H1 (cell line): ENCODE results near the gene C1orf52. TPM values are rescaled to one million over a fixed set of nuclear protein-coding genes. Genes with fewer than 3 reads are reported as not detected.

Experiments used
- CTCF ChIA-PET: fragments of 300-600 bp; sonication (Branson Sonifier 250); formaldehyde crosslinking; loops from one replicate; lab custom pipeline; 2021; ENCODE audit not compliant: partially characterized antibody; lab: Charles Lee
- POLR2A ChIA-PET: fragments of 300-600 bp; sonication (Branson Sonifier 250); formaldehyde crosslinking; loops from one replicate; lab custom pipeline; 2021; ENCODE audit warnings: inconsistent platforms; ENCODE audit not compliant: partially characterized antibody; lab: Charles Lee
- DNase-seq, 2 experiments: peaks; one replicate each; pipeline versions ENCODE4 v3.0.0 to v3.0.0-alpha.2; 2010 to 2022; ENCODE audit warnings: low spot score in 2 of 2, low read depth in 1 of 2, mixed read lengths in 1 of 2
- FAIRE-seq: peaks from 2 replicates; lab custom pipeline; 2011; peaks lifted over from hg19 to GRCh38; lab: Jason Lieb, UNC
- H2AFZ ChIP-seq: 2 replicates; pipeline ENCODE4 v1.8.1; 2012; ENCODE audit warnings: low read length, inconsistent platforms
- H2AK5ac ChIP-seq: 2 replicates; pipeline ENCODE4 v1.6.1; 2013; ENCODE audit warnings: low read depth, low read length
- H2BK120ac ChIP-seq: replicated peaks from 2 replicates; pipeline ENCODE3; 2013; ENCODE audit warnings: low read depth, low read length, inconsistent platforms
- H2BK12ac ChIP-seq: 2 replicates; pipeline ENCODE4 v1.6.1; 2013; ENCODE audit warnings: low read depth, low read length
- H2BK15ac ChIP-seq: 2 replicates; pipeline ENCODE4 v1.6.1; 2013; ENCODE audit warnings: low read length
- H2BK20ac ChIP-seq: 2 replicates; pipeline ENCODE4 v1.6.1; 2013; ENCODE audit warnings: low read length
- H2BK5ac ChIP-seq: 2 replicates; pipeline ENCODE4 v1.6.1; 2013; ENCODE audit warnings: low read depth, low read length
- H3K14ac ChIP-seq: 2 replicates; pipeline ENCODE4 v1.6.1; 2013; ENCODE audit warnings: inconsistent platforms; ENCODE audit not compliant: insufficient read length
- H3K18ac ChIP-seq: 2 replicates; pipeline ENCODE4 v1.6.1; 2013; ENCODE audit warnings: low read length; ENCODE audit errors: extremely low read depth
- H3K23ac ChIP-seq: 2 replicates; pipeline ENCODE4 v1.6.1; 2013; ENCODE audit warnings: inconsistent platforms; ENCODE audit not compliant: insufficient read length
- H3K23me2 ChIP-seq: 2 replicates; pipeline ENCODE4 v1.6.1; 2013; ENCODE audit warnings: low read depth, low read length
- H3K27ac ChIP-seq: 2 replicates; pipeline ENCODE4 v1.6.1; 2011; ENCODE audit warnings: low read depth, low read length, inconsistent platforms
- H3K27me3 ChIP-seq, 4 experiments: replicated peaks in 1 of 4; 1 replicate in 1 of 4; 2 replicates in 3 of 4; pipeline versions ENCODE4 v1.6.1 to v1.8.1; 2011 to 2013; ENCODE audit warnings: low read length in 3 of 4, mild to moderate bottlenecking in 3 of 4, inconsistent platforms in 2 of 4, mixed read lengths in 2 of 4, moderate library complexity in 1 of 4; ENCODE audit not compliant: control insufficient read depth in 3 of 4, insufficient read depth in 3 of 4; ENCODE audit errors: extremely low read depth in 1 of 4
- H3K36me3 ChIP-seq, 4 experiments: 2 replicates each; pipeline versions ENCODE4 v1.6.1 to v1.8.1; 2011 to 2013; ENCODE audit warnings: mild to moderate bottlenecking in 4 of 4, low read length in 3 of 4, moderate library complexity in 2 of 4, control low read depth in 1 of 4, inconsistent platforms in 1 of 4; ENCODE audit not compliant: insufficient read depth in 4 of 4, control insufficient read depth in 2 of 4
- H3K4ac ChIP-seq: replicated peaks from 2 replicates; pipeline ENCODE3; 2013; ENCODE audit warnings: low read length, low read depth, mixed read lengths, inconsistent platforms; ENCODE audit not compliant: insufficient read length
- H3K4me1 ChIP-seq, 4 experiments: replicated peaks in 1 of 4; 1 replicate in 1 of 4; 2 replicates in 3 of 4; pipeline versions ENCODE4 v1.6.1 to v1.8.1; 2011 to 2013; ENCODE audit warnings: low read length in 3 of 4, inconsistent platforms in 2 of 4, mixed read lengths in 1 of 4; ENCODE audit not compliant: insufficient read depth in 4 of 4, control insufficient read depth in 3 of 4
- H3K4me2 ChIP-seq, 2 experiments: 2 replicates each; pipeline versions ENCODE4 v1.6.1 to v1.8.1; 2011 to 2013; ENCODE audit warnings: low read depth in 2 of 2, low read length in 2 of 2, control low read depth in 1 of 2, inconsistent platforms in 1 of 2, mild to moderate bottlenecking in 1 of 2; ENCODE audit not compliant: insufficient read depth in 1 of 2
- H3K4me3 ChIP-seq, 4 experiments: fragments of 200-600, 300-600 bp in 1 of 4; sonication (generic), shearing (Covaris generic), sonication (Bioruptor Twin) in 1 of 4; 2 replicates each; pipeline versions ENCODE4 v1.5.1 to v1.8.1; 2011 to 2016; ENCODE audit warnings: low read length in 4 of 4, low read depth in 3 of 4, control low read depth in 2 of 4, inconsistent platforms in 2 of 4, mild to moderate bottlenecking in 2 of 4, mixed read lengths in 1 of 4, moderate library complexity in 1 of 4; ENCODE audit not compliant: insufficient read depth in 2 of 4; ENCODE audit errors: extremely low read depth in 1 of 4
- H3K56ac ChIP-seq: replicated peaks from 2 replicates; pipeline ENCODE3; 2013; ENCODE audit warnings: low read depth, mild to moderate bottlenecking, mixed read lengths, low read length, inconsistent platforms; ENCODE audit not compliant: insufficient read length
- H3K79me1 ChIP-seq: 2 replicates; pipeline ENCODE4 v1.6.1; 2013; ENCODE audit warnings: low read depth, low read length, control low read depth
- H3K79me2 ChIP-seq, 2 experiments: 2 replicates each; pipeline versions ENCODE4 v1.6.1 to v1.8.1; 2012 to 2013; ENCODE audit warnings: low read length in 2 of 2, mild to moderate bottlenecking in 2 of 2, inconsistent platforms in 1 of 2; ENCODE audit not compliant: insufficient read depth in 2 of 2, control insufficient read depth in 1 of 2
- H3K9ac ChIP-seq, 4 experiments: replicated peaks in 1 of 4; 1 replicate in 1 of 4; 2 replicates in 3 of 4; pipeline versions ENCODE4 v1.6.1 to v1.8.1; 2011 to 2013; ENCODE audit warnings: low read depth in 3 of 4, low read length in 3 of 4, control low read depth in 2 of 4, mild to moderate bottlenecking in 2 of 4, moderate library complexity in 2 of 4, inconsistent platforms in 1 of 4; ENCODE audit errors: extremely low read depth in 1 of 4
- H3K9me3 ChIP-seq, 2 experiments: 2 replicates each; pipeline versions ENCODE4 v1.6.1 to v1.8.1; 2012 to 2013; ENCODE audit warnings: mild to moderate bottlenecking in 2 of 2, moderate library complexity in 2 of 2, control low read depth in 1 of 2, inconsistent platforms in 1 of 2, low read depth in 1 of 2, low read length in 1 of 2, mixed read lengths in 1 of 2; ENCODE audit not compliant: insufficient read depth in 2 of 2
- H4K20me1 ChIP-seq, 2 experiments: replicated peaks in 1 of 2; 2 replicates each; pipeline versions ENCODE3 to v1.8.1; 2011 to 2013; ENCODE audit warnings: inconsistent platforms in 2 of 2, low read length in 2 of 2, mild to moderate bottlenecking in 1 of 2; ENCODE audit not compliant: insufficient read depth in 2 of 2, control insufficient read depth in 1 of 2
- H4K5ac ChIP-seq: 2 replicates; pipeline ENCODE4 v1.6.1; 2013; ENCODE audit warnings: low read length, low read depth, mixed read lengths, inconsistent platforms; ENCODE audit not compliant: insufficient read length
- H4K8ac ChIP-seq: 2 replicates; pipeline ENCODE4 v1.8.0; 2013; ENCODE audit warnings: mild to moderate bottlenecking, moderate library complexity, low read length, inconsistent platforms; ENCODE audit not compliant: insufficient read depth; ENCODE audit errors: extremely low read depth
- H4K91ac ChIP-seq: replicated peaks from 2 replicates; pipeline ENCODE3; 2013; ENCODE audit warnings: low read length, mixed read lengths, inconsistent platforms; ENCODE audit not compliant: insufficient read length
- CBX8 ChIP-seq: fragments of 300-800, 300-1000 bp; sonication (generic); IDR thresholded peaks from 2 replicates; pipeline ENCODE4 v1.7.1; 2016; ENCODE audit warnings: low read depth, low read length, borderline replicate concordance
- CEBPB ChIP-seq: IDR thresholded peaks from 2 replicates; pipeline ENCODE4 v1.6.1; 2012; ENCODE audit warnings: low read depth, low read length
- CHD2 ChIP-seq: IDR thresholded peaks from 2 replicates; pipeline ENCODE4 v1.6.1; 2012; ENCODE audit warnings: low read length, improper control_type of control experiment
- EGR1 ChIP-seq: IDR thresholded peaks from 2 replicates; pipeline ENCODE4 v1.6.1; 2011; ENCODE audit warnings: low read depth, low read length, borderline replicate concordance
- EZH2 ChIP-seq: fragments of 200-600 bp; sonication (generic); IDR thresholded peaks from 2 replicates; pipeline ENCODE4 v1.7.1; 2012; ENCODE audit warnings: low read depth, mild to moderate bottlenecking, moderate library complexity, low read length, inconsistent platforms; ENCODE audit not compliant: severe bottlenecking
- HDAC2 ChIP-seq, 2 experiments: fragments of 300-600 bp in 1 of 2; sonication (generic) in 1 of 2; IDR thresholded peaks; 2 replicates each; pipeline ENCODE4 v1.6.1; 2011 to 2012; ENCODE audit warnings: low read depth in 2 of 2, low read length in 2 of 2, mild to moderate bottlenecking in 2 of 2, moderate library complexity in 2 of 2, borderline replicate concordance in 1 of 2, inconsistent platforms in 1 of 2
- KDM1A ChIP-seq: fragments of 200-600, 300-600 bp; sonication (generic); IDR thresholded peaks from 2 replicates; pipeline ENCODE4 v1.7.1; 2016; ENCODE audit warnings: mild to moderate bottlenecking, low read length, borderline replicate concordance
- KDM5A ChIP-seq: fragments of 200-600 bp; IDR thresholded peaks from 2 replicates; pipeline ENCODE4 v1.7.1; 2012; ENCODE audit warnings: mild to moderate bottlenecking, low read length, inconsistent platforms, mixed read lengths
- MAX ChIP-seq: IDR thresholded peaks from 2 replicates; pipeline ENCODE4 v1.6.1; 2012; ENCODE audit warnings: inconsistent platforms
- NRF1 ChIP-seq: IDR thresholded peaks from 2 replicates; pipeline ENCODE4 v1.6.1; 2011; ENCODE audit warnings: mild to moderate bottlenecking, low read depth, low read length, improper control_type of control experiment
- POLR2A ChIP-seq, 2 experiments: IDR thresholded peaks; 1 replicate in 1 of 2; 2 replicates in 1 of 2; pipeline ENCODE4 v1.6.1; 2011; ENCODE audit warnings: low read depth in 2 of 2, low read length in 2 of 2, mild to moderate bottlenecking in 2 of 2; ENCODE audit errors: control extremely low read depth in 1 of 2
- RNF2 ChIP-seq: fragments of 200-900, 300-1000 bp; sonication (generic); IDR thresholded peaks from 2 replicates; pipeline ENCODE4 v1.7.1; 2016; ENCODE audit warnings: borderline replicate concordance, low read depth, mild to moderate bottlenecking, antibody characterized with exemption, low read length; ENCODE audit not compliant: poor library complexity, severe bottlenecking; ENCODE audit errors: missing control alignments
- SP2 ChIP-seq: IDR thresholded peaks from 2 replicates; pipeline ENCODE4 v1.6.1; 2012; ENCODE audit warnings: mild to moderate bottlenecking, low read length, inconsistent platforms
- TCF12 ChIP-seq: IDR thresholded peaks from 2 replicates; pipeline ENCODE4 v1.6.1; 2011; ENCODE audit warnings: low read depth, mild to moderate bottlenecking, low read length
- WGBS, 2 experiments: shearing (Covaris generic) in 1 of 2; methylation state at CpG; one replicate each; pipeline versions ENCODE4 v1.1.6 to v1.1.7; 2013 to 2015; ENCODE audit warnings: low lambda C conversion rate in 2 of 2, mixed read lengths in 2 of 2, inconsistent platforms in 1 of 2, low coverage in 1 of 2, missing lambda C conversion rate in 1 of 2; ENCODE audit not compliant: insufficient replicate concordance in 2 of 2, insufficient coverage in 1 of 2, insufficient read length in 1 of 2; ENCODE audit errors: extremely low coverage in 1 of 2, missing lambda C conversion rate in 1 of 2; 5-methylcytosine and 5-hydroxymethylcytosine counted together
- polyA plus RNA-seq, 7 experiments: library from polyadenylated mRNA; depleted of rRNA in 3 of 7; stranded (reverse) in 5 of 7; unstranded in 2 of 7; fragments of >200 nt in 5 of 7; fragments of 200-250 nt in 2 of 7; gene quantifications; 1 replicate in 5 of 7; 2 replicates in 1 of 7; 4 replicates in 1 of 7; pipeline versions ENCODE4 v1.2.1 to v1.2.3, GENCODE V29; 2011 to 2013; ENCODE audit warnings: missing spikeins in 2 of 7, mixed read lengths in 2 of 7
- total RNA-seq: library from RNA; stranded (reverse); fragmentation: NEBNext Ultra II Directional; extraction: Animal tissue kit (Norgen Biotek cat#: 25700); gene quantifications from 2 replicates; pipeline ENCODE4 v1.2.1, GENCODE V29; 2021

The C1orf52 gene
- total and polyA plus RNA-seq, 2 of the 8 experiments (the other 6 are each of a cell fraction or from before 2014, with no cell fraction given): 29.2 to 39.1 TPM

DNA sequence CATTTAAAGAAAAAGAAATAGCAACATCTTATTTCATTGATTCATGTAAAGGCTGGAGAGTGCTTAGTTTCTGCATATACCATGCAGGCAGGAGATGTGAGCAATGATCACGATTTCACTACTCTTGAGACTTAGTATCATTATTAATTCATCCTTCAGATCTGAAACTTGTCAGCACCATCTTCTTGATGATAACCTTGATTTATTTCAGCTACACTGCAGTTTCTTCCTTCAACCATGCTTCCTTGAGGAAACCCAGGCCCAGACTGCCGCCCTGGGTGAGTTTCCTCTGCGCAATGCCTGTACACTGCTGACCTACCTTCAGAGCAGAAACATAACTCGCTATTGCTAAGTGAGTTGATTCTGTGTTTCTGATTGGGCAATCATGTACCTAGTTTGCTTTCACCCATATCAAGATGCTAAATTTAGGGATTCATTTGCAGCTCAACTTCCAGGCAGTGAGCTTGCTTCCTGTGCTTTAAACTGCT, 30.4 kb upstream of the C1orf52 start:
- Histone ChIP-seq H3K36me3 (no peaks in the 10 kb centered on the region), H3K23me2 (no peaks in the 10 kb centered on the region), H3K18ac (no peak overlapping the region), H3K9me3 (no peaks in the 10 kb centered on the region), H2BK12ac (no peak overlapping the region), H4K91ac (no peak overlapping the region), H3K4me1 (no peaks in the 10 kb centered on the region), H3K9ac (no peak overlapping the region), H4K5ac (no peak overlapping the region), H2BK120ac (no peak overlapping the region), H3K4ac (no peak overlapping the region), H2BK15ac (no peak overlapping the region), H3K56ac (no peak overlapping the region), H2AFZ (no peak overlapping the region), H3K27ac (no peak overlapping the region), H4K8ac (no peak overlapping the region), H3K79me2 (no peaks in the 10 kb centered on the region), H3K4me2 (no peak overlapping the region), H3K79me1 (no peaks in the 10 kb centered on the region), H3K27me3 (no peaks in the 10 kb centered on the region), H3K23ac (no peak overlapping the region), H2BK20ac (no peak overlapping the region), H4K20me1 (no peaks in the 10 kb centered on the region), H2AK5ac (no peak overlapping the region), H2BK5ac (no peak overlapping the region), H3K4me3 (no peak overlapping the region), H3K14ac (no peak overlapping the region)
- ChIA-PET CTCF (interaction anchor here (1.0 to 2.0 kb wide), 4 partner anchors 9 to 215 kb away, joined by 3 to 6 read pairs (median 3); no protein-coding TSS in a partner anchor), POLR2A (interaction anchor here (0.9 kb wide), 1 partner anchor 293 kb away, joined by 3 read pairs; the partner anchor contains the start of gene MCOLN2)
- FAIRE-seq: no peak
- WGBS, 2 experiments: 94% methylated on average over 4 of the region's 4 CpGs; no CpG with 5 or more reads in 1 of the 2 experiments
- no peak for DNase-seq
- TF ChIP-seq EZH2 (no peak), SP2 (no peak), KDM5A (no peak), NRF1 (no peak), KDM1A (no peak), CBX8 (no peak), EGR1 (no peak), RNF2 (no peak), TCF12 (no peak), CEBPB (no peak), CHD2 (no peak), HDAC2 (IDR thresholded peaks at IDR 0.05; ENCODE audit: borderline replicate concordance in 1 of 2, low read depth in 2 of 2, low read length in 2 of 2) (no peak), MAX (no peak), POLR2A (IDR thresholded peaks at IDR 0.05; ENCODE audit: control extremely low read depth in 1 of 2, low read depth in 2 of 2, low read length in 2 of 2) (no peak)
